HEK293 (cell line): ENCODE results near the gene TMEM119.

Experiments
- GLI4 ChIP-seq: fragments of 450-650 bp; formaldehyde crosslinking; IDR thresholded peaks from 2 replicates; pipeline ENCODE4 v1.5.1; 2016; ENCODE audit warnings: missing biosample characterization, missing genetic modification characterization
- SP3 ChIP-seq: fragments of 450-650 bp; formaldehyde crosslinking; IDR thresholded peaks from 2 replicates; pipeline ENCODE4 v1.5.1; 2016; ENCODE audit warnings: missing biosample characterization, missing genetic modification characterization
- ZNF184 ChIP-seq: fragments of 450-650 bp; IDR thresholded peaks from 2 replicates; pipeline ENCODE4 v1.5.1; 2018; ENCODE audit warnings: missing biosample characterization, mild to moderate bottlenecking, missing genetic modification characterization
- ZNF48 ChIP-seq: fragments of 450-650 bp; formaldehyde crosslinking; IDR thresholded peaks from 2 replicates; pipeline ENCODE4 v1.5.1; 2016; ENCODE audit warnings: missing biosample characterization, missing genetic modification characterization
- ZNF549 ChIP-seq: fragments of 450-650 bp; IDR thresholded peaks from 2 replicates; pipeline ENCODE4 v1.5.1; 2018; ENCODE audit warnings: missing biosample characterization, missing genetic modification characterization, mild to moderate bottlenecking, inconsistent platforms, moderate library complexity
- ZNF76 ChIP-seq: fragments of 450-650 bp; formaldehyde crosslinking; IDR thresholded peaks from 2 replicates; pipeline ENCODE4; 2016; ENCODE audit warnings: low read depth, missing biosample characterization, missing genetic modification characterization, borderline replicate concordance
- ZNF837 ChIP-seq: fragments of 450-650 bp; formaldehyde crosslinking; IDR thresholded peaks from 2 replicates; pipeline ENCODE4 v1.5.1; 2016; ENCODE audit warnings: missing biosample characterization, missing genetic modification characterization
- TF ChIP-seq, protein P1 (sequence below): fragments of 450-650 bp; formaldehyde crosslinking; IDR thresholded peaks from 2 replicates; pipeline ENCODE4 v1.5.1; 2016; ENCODE audit warnings: missing biosample characterization, missing genetic modification characterization
- TF ChIP-seq, protein P2 (sequence below): IDR thresholded peaks from 2 replicates; pipeline ENCODE4 v1.6.1; 2011; ENCODE audit warnings: mild to moderate bottlenecking, low read depth, low read length, borderline replicate concordance
- TF ChIP-seq, protein P3 (sequence below): fragments of 450-650 bp; formaldehyde crosslinking; IDR thresholded peaks from 2 replicates; pipeline ENCODE4 v1.5.1; 2016; ENCODE audit warnings: missing biosample characterization, missing genetic modification characterization
- TF ChIP-seq, protein P4 (sequence below): fragments of 450-650 bp; formaldehyde crosslinking; IDR thresholded peaks from 2 replicates; pipeline ENCODE4 v1.5.1; 2016; ENCODE audit warnings: missing biosample characterization, missing genetic modification characterization
- TF ChIP-seq, protein P5 (sequence below): fragments of 450-650 bp; formaldehyde crosslinking; IDR thresholded peaks from 2 replicates; pipeline ENCODE4 v1.5.1; 2016; ENCODE audit warnings: missing biosample characterization, missing genetic modification characterization

DNA sequence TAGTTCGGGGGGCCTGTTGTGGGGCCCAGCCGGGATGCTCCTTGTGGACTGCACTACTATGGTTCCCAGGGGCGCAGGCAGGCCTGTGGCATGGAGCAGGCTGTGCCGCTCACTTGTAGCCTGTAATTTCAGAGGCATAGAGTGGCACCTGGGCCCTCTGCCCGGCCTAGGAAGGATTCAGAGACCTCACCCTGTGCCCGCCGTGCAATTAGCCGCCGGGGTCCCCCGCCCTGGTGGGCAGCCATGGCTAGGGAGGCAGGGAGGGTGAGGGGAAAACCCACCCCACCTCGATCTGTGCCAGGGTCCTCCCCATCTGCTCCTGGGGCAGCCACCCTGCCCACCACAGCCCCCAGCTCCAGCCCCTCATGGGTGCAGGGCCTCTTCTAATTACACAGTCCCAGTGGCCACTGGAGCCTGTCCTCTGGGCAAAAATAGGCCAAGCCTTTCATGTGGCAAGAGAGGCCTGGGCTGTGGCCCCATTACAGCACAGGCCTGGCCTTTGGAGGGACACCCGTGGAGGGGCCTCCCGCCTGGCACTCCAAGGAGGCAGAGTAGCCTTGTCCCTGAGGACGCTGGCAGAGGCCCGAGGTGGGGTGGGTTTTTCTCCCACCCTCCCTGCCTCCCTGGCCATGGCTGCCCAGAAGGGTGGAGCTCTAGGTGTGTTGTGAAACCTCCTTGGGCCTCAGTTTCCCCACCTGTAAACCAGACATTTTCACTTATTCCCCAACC lies 5.3 kb upstream of the TMEM119 start:
- no peak for TF ChIP-seq ZNF48 (tag by site-specific recombination)
- TF ChIP-seq GLI4 (tag by site-specific recombination) = no peak
- TF ChIP-seq, protein P1, sequence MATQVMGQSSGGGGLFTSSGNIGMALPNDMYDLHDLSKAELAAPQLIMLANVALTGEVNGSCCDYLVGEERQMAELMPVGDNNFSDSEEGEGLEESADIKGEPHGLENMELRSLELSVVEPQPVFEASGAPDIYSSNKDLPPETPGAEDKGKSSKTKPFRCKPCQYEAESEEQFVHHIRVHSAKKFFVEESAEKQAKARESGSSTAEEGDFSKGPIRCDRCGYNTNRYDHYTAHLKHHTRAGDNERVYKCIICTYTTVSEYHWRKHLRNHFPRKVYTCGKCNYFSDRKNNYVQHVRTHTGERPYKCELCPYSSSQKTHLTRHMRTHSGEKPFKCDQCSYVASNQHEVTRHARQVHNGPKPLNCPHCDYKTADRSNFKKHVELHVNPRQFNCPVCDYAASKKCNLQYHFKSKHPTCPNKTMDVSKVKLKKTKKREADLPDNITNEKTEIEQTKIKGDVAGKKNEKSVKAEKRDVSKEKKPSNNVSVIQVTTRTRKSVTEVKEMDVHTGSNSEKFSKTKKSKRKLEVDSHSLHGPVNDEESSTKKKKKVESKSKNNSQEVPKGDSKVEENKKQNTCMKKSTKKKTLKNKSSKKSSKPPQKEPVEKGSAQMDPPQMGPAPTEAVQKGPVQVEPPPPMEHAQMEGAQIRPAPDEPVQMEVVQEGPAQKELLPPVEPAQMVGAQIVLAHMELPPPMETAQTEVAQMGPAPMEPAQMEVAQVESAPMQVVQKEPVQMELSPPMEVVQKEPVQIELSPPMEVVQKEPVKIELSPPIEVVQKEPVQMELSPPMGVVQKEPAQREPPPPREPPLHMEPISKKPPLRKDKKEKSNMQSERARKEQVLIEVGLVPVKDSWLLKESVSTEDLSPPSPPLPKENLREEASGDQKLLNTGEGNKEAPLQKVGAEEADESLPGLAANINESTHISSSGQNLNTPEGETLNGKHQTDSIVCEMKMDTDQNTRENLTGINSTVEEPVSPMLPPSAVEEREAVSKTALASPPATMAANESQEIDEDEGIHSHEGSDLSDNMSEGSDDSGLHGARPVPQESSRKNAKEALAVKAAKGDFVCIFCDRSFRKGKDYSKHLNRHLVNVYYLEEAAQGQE (tag by site-specific recombination) = no peak
- TF ChIP-seq, protein P2, sequence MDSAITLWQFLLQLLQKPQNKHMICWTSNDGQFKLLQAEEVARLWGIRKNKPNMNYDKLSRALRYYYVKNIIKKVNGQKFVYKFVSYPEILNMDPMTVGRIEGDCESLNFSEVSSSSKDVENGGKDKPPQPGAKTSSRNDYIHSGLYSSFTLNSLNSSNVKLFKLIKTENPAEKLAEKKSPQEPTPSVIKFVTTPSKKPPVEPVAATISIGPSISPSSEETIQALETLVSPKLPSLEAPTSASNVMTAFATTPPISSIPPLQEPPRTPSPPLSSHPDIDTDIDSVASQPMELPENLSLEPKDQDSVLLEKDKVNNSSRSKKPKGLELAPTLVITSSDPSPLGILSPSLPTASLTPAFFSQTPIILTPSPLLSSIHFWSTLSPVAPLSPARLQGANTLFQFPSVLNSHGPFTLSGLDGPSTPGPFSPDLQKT = no peak
- no peak for TF ChIP-seq ZNF549 (tag by site-specific recombination)
- TF ChIP-seq, protein P3, sequence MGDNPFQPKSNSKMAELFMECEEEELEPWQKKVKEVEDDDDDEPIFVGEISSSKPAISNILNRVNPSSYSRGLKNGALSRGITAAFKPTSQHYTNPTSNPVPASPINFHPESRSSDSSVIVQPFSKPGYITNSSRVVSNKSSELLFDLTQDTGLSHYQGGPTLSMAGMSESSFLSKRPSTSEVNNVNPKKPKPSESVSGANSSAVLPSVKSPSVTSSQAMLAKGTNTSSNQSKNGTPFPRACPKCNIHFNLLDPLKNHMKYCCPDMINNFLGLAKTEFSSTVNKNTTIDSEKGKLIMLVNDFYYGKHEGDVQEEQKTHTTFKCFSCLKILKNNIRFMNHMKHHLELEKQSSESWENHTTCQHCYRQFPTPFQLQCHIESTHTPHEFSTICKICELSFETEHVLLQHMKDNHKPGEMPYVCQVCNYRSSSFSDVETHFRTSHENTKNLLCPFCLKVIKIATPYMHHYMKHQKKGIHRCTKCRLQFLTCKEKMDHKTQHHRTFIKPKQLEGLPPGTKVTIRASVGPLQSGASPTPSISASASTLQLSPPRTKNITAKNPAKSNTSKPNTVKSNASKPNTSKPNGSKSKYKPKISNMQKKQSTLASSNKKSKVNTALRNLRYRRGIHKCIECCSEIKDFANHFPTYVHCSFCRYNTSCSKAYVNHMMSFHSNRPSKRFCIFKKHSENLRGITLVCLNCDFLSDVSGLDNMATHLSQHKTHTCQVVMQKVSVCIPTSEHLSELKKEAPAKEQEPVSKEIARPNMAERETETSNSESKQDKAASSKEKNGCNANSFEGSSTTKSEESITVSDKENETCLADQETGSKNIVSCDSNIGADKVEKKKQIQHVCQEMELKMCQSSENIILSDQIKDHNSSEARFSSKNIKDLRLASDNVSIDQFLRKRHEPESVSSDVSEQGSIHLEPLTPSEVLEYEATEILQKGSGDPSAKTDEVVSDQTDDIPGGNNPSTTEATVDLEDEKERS (tag by site-specific recombination) = no peak
- TF ChIP-seq, protein P4, sequence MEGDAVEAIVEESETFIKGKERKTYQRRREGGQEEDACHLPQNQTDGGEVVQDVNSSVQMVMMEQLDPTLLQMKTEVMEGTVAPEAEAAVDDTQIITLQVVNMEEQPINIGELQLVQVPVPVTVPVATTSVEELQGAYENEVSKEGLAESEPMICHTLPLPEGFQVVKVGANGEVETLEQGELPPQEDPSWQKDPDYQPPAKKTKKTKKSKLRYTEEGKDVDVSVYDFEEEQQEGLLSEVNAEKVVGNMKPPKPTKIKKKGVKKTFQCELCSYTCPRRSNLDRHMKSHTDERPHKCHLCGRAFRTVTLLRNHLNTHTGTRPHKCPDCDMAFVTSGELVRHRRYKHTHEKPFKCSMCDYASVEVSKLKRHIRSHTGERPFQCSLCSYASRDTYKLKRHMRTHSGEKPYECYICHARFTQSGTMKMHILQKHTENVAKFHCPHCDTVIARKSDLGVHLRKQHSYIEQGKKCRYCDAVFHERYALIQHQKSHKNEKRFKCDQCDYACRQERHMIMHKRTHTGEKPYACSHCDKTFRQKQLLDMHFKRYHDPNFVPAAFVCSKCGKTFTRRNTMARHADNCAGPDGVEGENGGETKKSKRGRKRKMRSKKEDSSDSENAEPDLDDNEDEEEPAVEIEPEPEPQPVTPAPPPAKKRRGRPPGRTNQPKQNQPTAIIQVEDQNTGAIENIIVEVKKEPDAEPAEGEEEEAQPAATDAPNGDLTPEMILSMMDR (tag by site-specific recombination) = no peak
- TF ChIP-seq ZNF76 (tag by site-specific recombination) = no peak
- no peak for TF ChIP-seq SP3 (tag by site-specific recombination)
- TF ChIP-seq ZNF837 (tag by site-specific recombination) = no peak
- no peak for TF ChIP-seq ZNF184 (tag by site-specific recombination)
- TF ChIP-seq, protein P5, sequence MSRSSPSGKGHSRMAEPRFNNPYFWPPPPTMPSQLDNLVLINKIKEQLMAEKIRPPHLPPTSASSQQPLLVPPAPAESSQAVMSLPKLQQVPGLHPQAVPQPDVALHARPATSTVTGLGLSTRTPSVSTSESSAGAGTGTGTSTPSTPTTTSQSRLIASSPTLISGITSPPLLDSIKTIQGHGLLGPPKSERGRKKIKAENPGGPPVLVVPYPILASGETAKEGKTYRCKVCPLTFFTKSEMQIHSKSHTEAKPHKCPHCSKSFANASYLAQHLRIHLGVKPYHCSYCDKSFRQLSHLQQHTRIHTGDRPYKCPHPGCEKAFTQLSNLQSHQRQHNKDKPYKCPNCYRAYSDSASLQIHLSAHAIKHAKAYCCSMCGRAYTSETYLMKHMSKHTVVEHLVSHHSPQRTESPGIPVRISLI (tag by site-specific recombination) = no peak
